GM21381 (cell line): ENCODE measurements around the gene CALCB.

Source experiments
- ATAC-seq: cut with Tn5 transposase; IDR thresholded peaks from one replicate; pipeline ENCODE4 v1.9.1; 2021; ENCODE audit warnings: mild to moderate bottlenecking, moderate library complexity; ENCODE audit not compliant: unreplicated experiment

Gene CALCB

GRCh38 chr11:15117751-15118150 is 44.4 kb downstream of the CALCB start:
- no peak for ATAC-seq

- ATAC-seq, result peak; percentile 41
Observed at GRCh38 chr11:15118431-15118830, 45.0 kb downstream of the CALCB start.

- ATAC-seq, result no peak
Observed at GRCh38 chr11:15119352-15119751, 46.0 kb downstream of the CALCB start.

- ATAC-seq, result no peak
Observed at GRCh38 chr11:15119826-15120225, 46.4 kb downstream of the CALCB start.

- no peak for ATAC-seq
Observed at GRCh38 chr11:15123849-15124248, 50.5 kb downstream of the CALCB start.

GRCh38 chr11:15124528-15124927 is 51.1 kb downstream of the CALCB start:
- no peak for ATAC-seq

GRCh38 chr11:15127341-15127740 is 53.9 kb downstream of the CALCB start:
- no peak for ATAC-seq
